Endothelial cell of umbilical vein (primary cell): ENCODE measurements around the gene NARS2.

Source experiments
- EZH2 ChIP-seq: IDR thresholded peaks from 2 replicates; pipeline ENCODE4 v1.6.1; 2012; ENCODE audit warnings: borderline replicate concordance, low read depth, mild to moderate bottlenecking, moderate library complexity, low read length, inconsistent platforms; ENCODE audit not compliant: severe bottlenecking
- GATA2 ChIP-seq: IDR thresholded peaks from 2 replicates; pipeline ENCODE4 v1.7.0; 2011; ENCODE audit warnings: low read depth, mild to moderate bottlenecking, moderate library complexity, mixed read lengths, low read length; ENCODE audit not compliant: insufficient read length, insufficient read depth
- POLR2A ChIP-seq: IDR thresholded peaks from 2 replicates; pipeline ENCODE4 v1.6.1; 2012; ENCODE audit warnings: low read depth, mild to moderate bottlenecking, control low read depth, low read length
- POLR2AphosphoS5 ChIP-seq: IDR thresholded peaks from 2 replicates; pipeline ENCODE4 v1.6.1; 2012; ENCODE audit warnings: low read depth, mild to moderate bottlenecking, control low read depth, low read length, moderate library complexity; ENCODE audit not compliant: insufficient read depth
- TF ChIP-seq, protein P1 (sequence below), 2 donors: IDR thresholded peaks; 1 replicate in 1 of 2; 2 replicates in 1 of 2; pipeline ENCODE4 v1.5.1; 2011; ENCODE audit warnings: low read length in 2 of 2, mild to moderate bottlenecking in 2 of 2, moderate library complexity in 2 of 2, control low read depth in 1 of 2, inconsistent platforms in 1 of 2, low read depth in 1 of 2; ENCODE audit not compliant: insufficient read depth in 1 of 2; ENCODE audit errors: extremely low read depth in 1 of 2
- TF ChIP-seq, protein P2 (sequence below): IDR thresholded peaks from 2 replicates; pipeline ENCODE4 v1.6.1; 2011; ENCODE audit not compliant: insufficient read depth, insufficient read length

DNA sequence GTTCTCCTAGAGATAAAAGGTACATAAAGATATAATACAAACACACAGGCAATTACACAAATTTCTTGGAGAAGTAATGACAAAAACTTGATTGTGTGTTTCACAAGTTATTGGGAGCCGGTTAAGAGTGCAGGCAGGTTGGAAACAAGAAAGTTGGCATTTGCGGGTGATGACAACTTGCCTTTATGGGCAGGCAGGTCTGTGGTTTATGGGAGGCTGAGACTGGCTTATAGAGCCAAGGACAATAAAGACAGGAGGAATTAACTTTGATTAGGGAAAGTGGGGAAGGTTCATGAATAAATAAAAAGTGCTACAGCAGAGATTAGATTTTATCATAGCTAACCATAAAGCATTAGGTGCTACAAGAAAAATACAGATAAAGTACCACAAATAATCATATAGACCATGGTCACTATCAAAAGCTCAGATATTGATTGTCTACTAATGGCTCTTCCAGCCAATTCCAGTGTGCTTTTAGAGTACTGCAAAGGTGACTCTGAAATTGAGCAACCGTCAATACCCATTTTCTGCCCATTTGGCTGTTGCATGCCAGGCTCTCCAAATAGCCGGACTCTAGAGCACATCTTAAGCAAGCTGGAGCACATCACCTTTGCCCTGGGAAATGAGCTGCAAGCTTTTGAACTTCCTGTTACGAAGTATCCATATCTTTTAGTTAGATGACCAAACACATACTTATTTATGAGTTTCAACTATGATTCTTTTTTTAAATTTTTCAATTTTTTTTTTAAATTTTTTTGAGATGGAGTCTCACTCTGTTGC, 123.1 kb downstream of the NARS2 start:
- TF ChIP-seq, protein P1, sequence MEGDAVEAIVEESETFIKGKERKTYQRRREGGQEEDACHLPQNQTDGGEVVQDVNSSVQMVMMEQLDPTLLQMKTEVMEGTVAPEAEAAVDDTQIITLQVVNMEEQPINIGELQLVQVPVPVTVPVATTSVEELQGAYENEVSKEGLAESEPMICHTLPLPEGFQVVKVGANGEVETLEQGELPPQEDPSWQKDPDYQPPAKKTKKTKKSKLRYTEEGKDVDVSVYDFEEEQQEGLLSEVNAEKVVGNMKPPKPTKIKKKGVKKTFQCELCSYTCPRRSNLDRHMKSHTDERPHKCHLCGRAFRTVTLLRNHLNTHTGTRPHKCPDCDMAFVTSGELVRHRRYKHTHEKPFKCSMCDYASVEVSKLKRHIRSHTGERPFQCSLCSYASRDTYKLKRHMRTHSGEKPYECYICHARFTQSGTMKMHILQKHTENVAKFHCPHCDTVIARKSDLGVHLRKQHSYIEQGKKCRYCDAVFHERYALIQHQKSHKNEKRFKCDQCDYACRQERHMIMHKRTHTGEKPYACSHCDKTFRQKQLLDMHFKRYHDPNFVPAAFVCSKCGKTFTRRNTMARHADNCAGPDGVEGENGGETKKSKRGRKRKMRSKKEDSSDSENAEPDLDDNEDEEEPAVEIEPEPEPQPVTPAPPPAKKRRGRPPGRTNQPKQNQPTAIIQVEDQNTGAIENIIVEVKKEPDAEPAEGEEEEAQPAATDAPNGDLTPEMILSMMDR (IDR thresholded peaks at IDR 0.05; ENCODE audit: extremely low read depth in 1 of 2, insufficient read depth in 1 of 2, low read depth in 1 of 2, low read length in 2 of 2), result no peak
- TF ChIP-seq EZH2 (no peak), POLR2AphosphoS5 (no peak), POLR2A (no peak), GATA2 (no peak)
- TF ChIP-seq, protein P2, sequence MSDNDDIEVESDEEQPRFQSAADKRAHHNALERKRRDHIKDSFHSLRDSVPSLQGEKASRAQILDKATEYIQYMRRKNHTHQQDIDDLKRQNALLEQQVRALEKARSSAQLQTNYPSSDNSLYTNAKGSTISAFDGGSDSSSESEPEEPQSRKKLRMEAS, result no peak
